Measurements from ENCODE around the gene MAP4K4. TPM values are rescaled to one million over a fixed set of nuclear protein-coding genes. Genes with fewer than 3 reads are reported as not detected.
A peak's percentile ranks its signal among the peaks of the same experiment; 100 is the strongest.

MAP4K4 gene
- polyA plus RNA-seq, 1 experiment: 53.5 TPM

DNA sequence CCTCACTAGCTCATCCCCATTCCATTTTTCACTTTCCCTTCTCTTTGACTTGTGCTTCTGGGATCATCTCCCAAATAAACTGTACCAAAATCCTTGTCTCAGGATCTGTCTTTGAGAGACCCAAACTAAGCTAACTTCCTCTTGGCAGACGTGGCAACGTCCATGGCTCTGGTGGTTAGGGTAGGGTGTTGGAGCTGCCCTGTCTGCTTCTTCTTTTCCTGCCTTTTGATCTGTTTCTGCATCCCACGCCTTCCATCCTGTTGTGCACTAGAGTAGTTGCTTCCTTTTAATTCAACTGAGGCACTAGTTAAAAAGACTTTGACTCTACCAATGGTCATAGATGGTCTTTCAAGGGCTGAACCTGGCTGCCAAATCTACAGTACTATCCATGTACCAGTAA lies 5.5 kb upstream of the MAP4K4 start:
- POLR2A ChIA-PET: no interaction called here

GRCh38 chr2:101692766-101693165 lies 4.7 kb upstream of the MAP4K4 start:
- ChIA-PET CTCF (no interaction called here), POLR2A (no interaction called here)
- Histone ChIP-seq H3K27me3 (ENCODE audit: control insufficient read depth, insufficient read depth, low read length) (no peaks in the 10 kb centered on the region; the same call in 1 of the 2 replicates), H3K4me3 (ENCODE audit: low read depth, low read length) (no peak overlapping the region), H3K36me3 (ENCODE audit: control insufficient read depth, insufficient read depth, low read length) (no peaks in the 10 kb centered on the region)
- TF ChIP-seq, protein P1, sequence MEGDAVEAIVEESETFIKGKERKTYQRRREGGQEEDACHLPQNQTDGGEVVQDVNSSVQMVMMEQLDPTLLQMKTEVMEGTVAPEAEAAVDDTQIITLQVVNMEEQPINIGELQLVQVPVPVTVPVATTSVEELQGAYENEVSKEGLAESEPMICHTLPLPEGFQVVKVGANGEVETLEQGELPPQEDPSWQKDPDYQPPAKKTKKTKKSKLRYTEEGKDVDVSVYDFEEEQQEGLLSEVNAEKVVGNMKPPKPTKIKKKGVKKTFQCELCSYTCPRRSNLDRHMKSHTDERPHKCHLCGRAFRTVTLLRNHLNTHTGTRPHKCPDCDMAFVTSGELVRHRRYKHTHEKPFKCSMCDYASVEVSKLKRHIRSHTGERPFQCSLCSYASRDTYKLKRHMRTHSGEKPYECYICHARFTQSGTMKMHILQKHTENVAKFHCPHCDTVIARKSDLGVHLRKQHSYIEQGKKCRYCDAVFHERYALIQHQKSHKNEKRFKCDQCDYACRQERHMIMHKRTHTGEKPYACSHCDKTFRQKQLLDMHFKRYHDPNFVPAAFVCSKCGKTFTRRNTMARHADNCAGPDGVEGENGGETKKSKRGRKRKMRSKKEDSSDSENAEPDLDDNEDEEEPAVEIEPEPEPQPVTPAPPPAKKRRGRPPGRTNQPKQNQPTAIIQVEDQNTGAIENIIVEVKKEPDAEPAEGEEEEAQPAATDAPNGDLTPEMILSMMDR (IDR thresholded peaks at IDR 0.05; ENCODE audit: insufficient read depth, low read depth, low read length): no peak
- DNase-seq (ENCODE audit: low read depth): no peak

More for the DNA sequence above, 5.5 kb upstream of the MAP4K4 start:
- TF ChIP-seq, protein P1 (IDR thresholded peaks at IDR 0.05; ENCODE audit: insufficient read depth, low read depth, low read length): no peak
- Histone ChIP-seq H3K36me3 (ENCODE audit: control insufficient read depth, insufficient read depth, low read length) (no peaks in the 10 kb centered on the region), H3K27me3 (ENCODE audit: control insufficient read depth, insufficient read depth, low read length) (no peaks in the 10 kb centered on the region; the same call in 1 of the 2 replicates), H3K4me3 (ENCODE audit: low read depth, low read length) (no peak overlapping the region)
- no peak for DNase-seq (ENCODE audit: low read depth)
- CTCF ChIA-PET: no interaction called here

GRCh38 chr2:101693991-101694588 lies 3.4 kb upstream of the MAP4K4 start:
- POLR2A ChIA-PET: no interaction called here
- TF ChIP-seq, protein P1 (IDR thresholded peaks at IDR 0.05; ENCODE audit: insufficient read depth, low read depth, low read length): no peak
- CTCF ChIA-PET: no interaction called here
- DNase-seq (ENCODE audit: low read depth): no peak
- H3K36me3 ChIP-seq (ENCODE audit: control insufficient read depth, insufficient read depth, low read length): no peaks in the 10 kb centered on the region
- no peak overlapping the region for H3K4me3 ChIP-seq (ENCODE audit: low read depth, low read length)
- H3K27me3 ChIP-seq (ENCODE audit: control insufficient read depth, insufficient read depth, low read length): no peaks in the 10 kb centered on the region

DNA sequence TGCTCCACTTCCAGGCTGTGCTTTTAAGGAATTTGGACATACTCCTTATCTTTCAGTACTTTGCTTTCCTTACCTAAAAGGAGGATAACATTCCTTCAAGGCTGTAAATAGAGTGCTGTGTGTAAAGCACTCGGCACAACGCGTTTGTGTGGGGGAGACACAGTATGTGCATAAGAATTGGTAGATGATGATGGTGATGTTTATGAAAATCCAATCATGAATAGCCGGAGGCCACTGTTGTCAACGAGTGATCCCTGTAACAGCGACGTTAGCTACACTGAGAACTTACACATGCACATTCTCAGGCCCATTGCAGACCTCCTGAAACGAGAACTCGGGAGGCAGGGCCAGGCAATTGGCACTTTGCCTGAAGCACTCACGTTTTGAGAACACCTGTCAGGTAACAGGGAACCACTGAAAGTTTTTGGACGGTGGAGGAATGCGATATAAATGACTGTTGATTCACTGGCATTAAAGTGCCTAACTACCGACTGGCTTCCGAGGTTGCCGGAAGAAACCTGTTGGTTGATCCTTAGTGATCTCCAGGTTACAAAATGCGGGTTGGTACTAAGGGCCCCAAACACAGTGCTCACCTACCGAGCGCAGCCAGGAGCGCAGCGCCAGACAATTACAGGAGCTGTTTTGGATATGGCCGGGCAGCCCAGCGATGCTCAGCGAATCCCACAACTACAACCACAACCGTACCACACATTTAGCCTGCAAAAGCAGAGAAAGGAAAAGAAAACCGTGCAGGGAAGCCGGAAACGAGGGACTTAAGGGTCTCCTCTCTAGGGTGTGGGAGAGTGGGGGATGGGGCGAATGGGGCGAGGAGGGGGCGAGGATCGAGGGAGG lies 1.0 kb upstream of the MAP4K4 start:
- ChIA-PET POLR2A (interaction anchor here (0.9 kb wide), 1 partner anchor 222 kb away, joined by 3 read pairs; the partner anchor contains the start of gene RFX8), CTCF (interaction anchor here (0.8 to 1.4 kb wide), 10 partner anchors 13 to 354 kb away, joined by 3 to 7 read pairs (median 4); no protein-coding TSS in a partner anchor)
- TF ChIP-seq, protein P1 (IDR thresholded peaks at IDR 0.05; ENCODE audit: insufficient read depth, low read depth, low read length): no peak
- no peak for DNase-seq (ENCODE audit: low read depth)
- Histone ChIP-seq H3K27me3 (ENCODE audit: control insufficient read depth, insufficient read depth, low read length) (no peaks in the 10 kb centered on the region), H3K4me3 (ENCODE audit: low read depth, low read length) (peak overlapping the region; percentile 68), H3K36me3 (ENCODE audit: control insufficient read depth, insufficient read depth, low read length) (no peaks in the 10 kb centered on the region)

Data from BJ (cell line).